SK-N-SH treated with all-trans-retinoic acid at 6 μM for 48 hours (cell line): Measurements from ENCODE around the gene BSPRY.

Source experiments
- ATAC-seq: fragments of 200-7000 bp; cut with Tn5 transposase; 3 replicates; pipeline ENCODE4 v1.9.1; 2020; ENCODE audit warnings: mild to moderate bottlenecking, moderate library complexity
- ARNTL ChIP-seq: fragments of 450-650 bp; formaldehyde crosslinking; IDR thresholded peaks from 2 replicates; pipeline ENCODE4 v1.5.0; 2020; ENCODE audit warnings: low read depth, mild to moderate bottlenecking, moderate library complexity, borderline replicate concordance
- BACH2 ChIP-seq: fragments of 250-450 bp; sonication (Bioruptor Pico); IDR thresholded peaks from 2 replicates; pipeline ENCODE4 v1.9.0; 2021; ENCODE audit warnings: mild to moderate bottlenecking, borderline replicate concordance
- CREB5 ChIP-seq: fragments of 250-450 bp; sonication (Bioruptor Pico); IDR thresholded peaks from 2 replicates; pipeline ENCODE4 v1.5.1; 2020; ENCODE audit warnings: low read depth, mild to moderate bottlenecking, moderate library complexity
- CSDC2 ChIP-seq: fragments of 250-450 bp; sonication (Bioruptor Pico); IDR thresholded peaks from 2 replicates; pipeline ENCODE4 v1.5.0; 2020; ENCODE audit warnings: mild to moderate bottlenecking, moderate library complexity
- CSRNP3 ChIP-seq: fragments of 250-450 bp; sonication (Bioruptor Pico); IDR thresholded peaks from 2 replicates; pipeline ENCODE4 v1.5.1; 2021; ENCODE audit warnings: mild to moderate bottlenecking, moderate library complexity
- GLIS3 ChIP-seq: fragments of 250-450 bp; sonication (Bioruptor Pico); IDR thresholded peaks from 2 replicates; pipeline ENCODE4 v1.5.0; 2020; ENCODE audit warnings: mild to moderate bottlenecking, moderate library complexity
- ISL1 ChIP-seq: fragments of 250-450 bp; sonication (Bioruptor Pico); IDR thresholded peaks from 2 replicates; pipeline ENCODE4 v2.1.2; 2022; ENCODE audit warnings: mild to moderate bottlenecking, moderate library complexity
- OSR1 ChIP-seq: fragments of 250-450 bp; sonication (Bioruptor Pico); IDR thresholded peaks from 2 replicates; pipeline ENCODE4 v1.8.0; 2022; ENCODE audit warnings: moderate library complexity, mild to moderate bottlenecking, inconsistent platforms
- PATZ1 ChIP-seq: fragments of 250-450 bp; sonication (Bioruptor Pico); IDR thresholded peaks from 2 replicates; pipeline ENCODE4 v1.8.0; 2020; ENCODE audit warnings: mild to moderate bottlenecking, moderate library complexity, borderline replicate concordance
- PPARA ChIP-seq: fragments of 250-450 bp; sonication (Bioruptor Pico); IDR thresholded peaks from 2 replicates; pipeline ENCODE4 v1.5.0; 2020; ENCODE audit warnings: mild to moderate bottlenecking, borderline replicate concordance
- RARB ChIP-seq: fragments of 250-450 bp; sonication (Bioruptor Pico); IDR thresholded peaks from 2 replicates; pipeline ENCODE4 v1.8.0; 2021; ENCODE audit warnings: mild to moderate bottlenecking, moderate library complexity
- SNAI2 ChIP-seq: fragments of 250-450 bp; sonication (Bioruptor Pico); IDR thresholded peaks from 2 replicates; pipeline ENCODE4 v1.5.0; 2020; ENCODE audit warnings: mild to moderate bottlenecking, moderate library complexity
- TCF4 ChIP-seq: fragments of 250-450 bp; sonication (Bioruptor Pico); IDR thresholded peaks from 2 replicates; pipeline ENCODE4 v1.8.0; 2021; ENCODE audit warnings: mild to moderate bottlenecking, moderate library complexity, borderline replicate concordance
- TOX ChIP-seq: fragments of 250-450 bp; sonication (Bioruptor Pico); IDR thresholded peaks from 2 replicates; pipeline ENCODE4 v1.8.0; 2021; ENCODE audit warnings: mild to moderate bottlenecking, moderate library complexity, borderline replicate concordance
- TSHZ2 ChIP-seq: fragments of 250-450 bp; sonication (Bioruptor Pico); IDR thresholded peaks from 2 replicates; pipeline ENCODE4 v1.5.0; 2020; ENCODE audit warnings: mild to moderate bottlenecking, moderate library complexity
- ZC3H10 ChIP-seq: fragments of 250-450 bp; sonication (Bioruptor Pico); IDR thresholded peaks from 2 replicates; pipeline ENCODE4 v1.5.1; 2021; ENCODE audit warnings: mild to moderate bottlenecking, moderate library complexity
- ZFP3 ChIP-seq: fragments of 250-450 bp; sonication (Bioruptor Pico); IDR thresholded peaks from 2 replicates; pipeline ENCODE4 v1.5.0; 2020; ENCODE audit warnings: mild to moderate bottlenecking, moderate library complexity
- ZFP30 ChIP-seq: fragments of 450-650 bp; formaldehyde crosslinking; IDR thresholded peaks from 2 replicates; pipeline ENCODE4 v1.5.0; 2022; ENCODE audit warnings: mild to moderate bottlenecking, moderate library complexity
- ZNF565 ChIP-seq: fragments of 450-650 bp; formaldehyde crosslinking; conservative IDR thresholded peaks from 2 replicates; pipeline ENCODE4 v1.5.0; 2020; ENCODE audit warnings: low read depth, mild to moderate bottlenecking, moderate library complexity
- ZNF70 ChIP-seq: fragments of 450-650 bp; formaldehyde crosslinking; IDR thresholded peaks from 2 replicates; pipeline ENCODE4 v1.5.0; 2020; ENCODE audit warnings: mild to moderate bottlenecking, moderate library complexity
- ZNF8 ChIP-seq: fragments of 450-650 bp; formaldehyde crosslinking; IDR thresholded peaks from 2 replicates; pipeline ENCODE4 v1.5.0; 2020; ENCODE audit warnings: mild to moderate bottlenecking, moderate library complexity

BSPRY gene

GRCh38 chr9:113387560-113388230 lies 38.4 kb downstream of the BSPRY start (continued):
- TF ChIP-seq CSRNP3, result no peak
- no peak for TF ChIP-seq PATZ1 (CRISPR knock-in tag)
- TF ChIP-seq CSDC2, result no peak
- no peak for TF ChIP-seq ZC3H10 (CRISPR knock-in tag)
- TF ChIP-seq OSR1 (CRISPR knock-in tag), result no peak

GRCh38 chr9:113388833-113389232 lies 39.5 kb downstream of the BSPRY start:
- no peak for ATAC-seq
- TF ChIP-seq ZNF565 (CRISPR knock-in tag), result no peak
- no peak for TF ChIP-seq SNAI2 (CRISPR knock-in tag)
- no peak for TF ChIP-seq TSHZ2 (CRISPR knock-in tag)
- TF ChIP-seq PATZ1 (CRISPR knock-in tag), result no peak
- no peak for TF ChIP-seq CREB5
- TF ChIP-seq ZNF8 (CRISPR knock-in tag), result no peak
- TF ChIP-seq ZNF70, result no peak
- no peak for TF ChIP-seq CSDC2
- TF ChIP-seq RARB, result no peak
- TF ChIP-seq BACH2 (CRISPR knock-in tag), result no peak
- TF ChIP-seq ISL1, result no peak
- no peak for TF ChIP-seq TCF4
- no peak for TF ChIP-seq OSR1 (CRISPR knock-in tag)
- TF ChIP-seq CSRNP3, result no peak
- TF ChIP-seq ZFP30 (CRISPR knock-in tag), result no peak
- no peak for TF ChIP-seq ZFP3
- no peak for TF ChIP-seq TOX (CRISPR knock-in tag)
- no peak for TF ChIP-seq GLIS3 (CRISPR knock-in tag)
- no peak for TF ChIP-seq ZC3H10 (CRISPR knock-in tag)
- no peak for TF ChIP-seq PPARA (CRISPR knock-in tag)

GRCh38 chr9:113389451-113389850 lies 40.1 kb downstream of the BSPRY start:
- no peak for ATAC-seq
- TF ChIP-seq SNAI2 (CRISPR knock-in tag) (no peak), ARNTL (CRISPR knock-in tag) (no peak)
